SK-N-SH (cell line): ENCODE results near the gene PDE11A. TPM values are rescaled to one million over a fixed set of nuclear protein-coding genes. Genes with fewer than 3 reads are reported as not detected.
A peak's percentile ranks its signal among the peaks of the same experiment; 100 is the strongest.

ENCODE experiments used
- CTCF ChIA-PET: fragments of 300-600, 350-600 bp; formaldehyde crosslinking; extraction: SDS; loops from one replicate; lab custom pipeline; 2021; lab: Yijun Ruan, JAX
- POLR2A ChIA-PET: fragments of 350-600 bp; sonication (Branson Sonifier 250); formaldehyde crosslinking; extraction: SDS; loops from one replicate; lab custom pipeline; 2020; ENCODE audit warnings: antibody characterized with exemption, inconsistent platforms; lab: Yijun Ruan, JAX
- DNase-seq: peaks from one replicate; pipeline ENCODE4 v3.0.0; 2012
- H2AFZ ChIP-seq: fragments of 200-600 bp; sonication (generic); 2 replicates; pipeline ENCODE4 v1.8.1; 2016; ENCODE audit warnings: antibody characterized with exemption, mild to moderate bottlenecking, low read depth
- H3F3A ChIP-seq: fragments of 200-600 bp; sonication (generic); replicated peaks from 2 replicates; pipeline ENCODE3; 2016; ENCODE audit warnings: antibody characterized with exemption, mild to moderate bottlenecking; ENCODE audit not compliant: insufficient read depth
- H3K27ac ChIP-seq, 2 experiments: fragments of 200-500 bp in 1 of 2; fragments of 200-600 bp in 1 of 2; sonication (Bioruptor generic) in 1 of 2; sonication (generic), shearing (Covaris generic) in 1 of 2; 2 replicates each; pipeline versions ENCODE4 v1.5.1 to v1.6.1; 2014 to 2016; ENCODE audit warnings: low read depth in 2 of 2, inconsistent platforms in 1 of 2, low read length in 1 of 2, mild to moderate bottlenecking in 1 of 2, mixed read lengths in 1 of 2
- H3K27me3 ChIP-seq: fragments of 200-600 bp; sonication (generic), shearing (Covaris generic); 2 replicates; pipeline ENCODE4 v1.6.1; 2016; ENCODE audit warnings: mixed run types; ENCODE audit not compliant: insufficient read depth
- H3K36me3 ChIP-seq, 2 experiments: fragments of 200-500 bp in 1 of 2; fragments of 200-600 bp in 1 of 2; sonication (Bioruptor generic) in 1 of 2; sonication (generic) in 1 of 2; replicated peaks in 1 of 2; 2 replicates each; pipeline versions ENCODE3 to v1.5.1; 2014 to 2016; ENCODE audit warnings: low read length in 1 of 2, mild to moderate bottlenecking in 1 of 2; ENCODE audit not compliant: insufficient read depth in 2 of 2, control insufficient read depth in 1 of 2
- H3K4me1 ChIP-seq, 2 experiments: fragments of 200-500 bp in 1 of 2; fragments of 200-600 bp in 1 of 2; sonication (Bioruptor generic) in 1 of 2; sonication (generic), shearing (Covaris generic) in 1 of 2; 2 replicates each; pipeline versions ENCODE4 v1.5.1 to v1.6.1; 2014 to 2016; ENCODE audit warnings: low read depth in 1 of 2, low read length in 1 of 2, mixed run types in 1 of 2; ENCODE audit not compliant: insufficient read depth in 2 of 2, control insufficient read depth in 1 of 2
- H3K4me2 ChIP-seq: fragments of 200-600 bp; sonication (generic), shearing (Covaris generic); 2 replicates; pipeline ENCODE4 v1.6.1; 2017; ENCODE audit warnings: mixed run types
- H3K4me3 ChIP-seq, 2 experiments: fragments of 200-500 bp in 1 of 2; fragments of 200-600 bp in 1 of 2; sonication (Bioruptor generic) in 1 of 2; sonication (generic), shearing (Covaris generic) in 1 of 2; 2 replicates each; pipeline versions ENCODE4 v1.5.1 to v1.8.1; 2014 to 2016; ENCODE audit warnings: low read depth in 2 of 2, inconsistent platforms in 1 of 2, low read length in 1 of 2, mild to moderate bottlenecking in 1 of 2, mixed read lengths in 1 of 2, moderate library complexity in 1 of 2
- H3K79me2 ChIP-seq: fragments of 200-600 bp; sonication (generic); 2 replicates; pipeline ENCODE4 v1.8.1; 2017; ENCODE audit warnings: mild to moderate bottlenecking; ENCODE audit not compliant: insufficient read depth
- H3K9ac ChIP-seq: fragments of 200-600 bp; sonication (generic); 2 replicates; pipeline ENCODE4 v1.6.1; 2017; ENCODE audit warnings: mixed run types
- H3K9me2 ChIP-seq: fragments of 200-600 bp; sonication (generic); 2 replicates; pipeline ENCODE4 v1.6.1; 2017; ENCODE audit warnings: mixed run types
- H3K9me3 ChIP-seq: fragments of 200-600 bp; sonication (generic); 2 replicates; pipeline ENCODE4 v1.6.1; 2017; ENCODE audit warnings: mixed run types, mild to moderate bottlenecking, moderate library complexity
- H4K20me1 ChIP-seq: fragments of 200-600 bp; sonication (generic); 2 replicates; pipeline ENCODE4 v1.6.1; 2017; ENCODE audit warnings: mild to moderate bottlenecking, mixed run types; ENCODE audit not compliant: insufficient read depth
- EZH2phosphoT487 ChIP-seq: fragments of 200-600 bp; sonication (generic); IDR thresholded peaks from 2 replicates; pipeline ENCODE4 v1.6.1; 2017; ENCODE audit warnings: low read depth, mixed run types, mild to moderate bottlenecking, antibody characterized with exemption, moderate library complexity, borderline replicate concordance
- FOSL2 ChIP-seq: IDR thresholded peaks from 2 replicates; pipeline ENCODE4 v1.4.0; 2012; ENCODE audit warnings: low read depth, mild to moderate bottlenecking, moderate library complexity, borderline replicate concordance
- GATA2 ChIP-seq: sonication (generic); formaldehyde crosslinking; IDR thresholded peaks from 2 replicates; pipeline ENCODE4 v1.5.0; 2020; ENCODE audit warnings: mild to moderate bottlenecking, missing genetic modification reagents
- JUND ChIP-seq: IDR thresholded peaks from 2 replicates; pipeline ENCODE4 v1.4.0; 2012
- MXI1 ChIP-seq: IDR thresholded peaks from 2 replicates; pipeline ENCODE4 v1.6.1; 2012; ENCODE audit warnings: mild to moderate bottlenecking, low read depth, low read length, improper control_type of control experiment
- NFIC ChIP-seq: IDR thresholded peaks from 2 replicates; pipeline ENCODE4 v1.4.0; 2012; ENCODE audit warnings: borderline replicate concordance
- RFX5 ChIP-seq: IDR thresholded peaks from 2 replicates; pipeline ENCODE4 v1.6.1; 2012; ENCODE audit warnings: mild to moderate bottlenecking, improper control_type of control experiment, low read length
- SIN3A ChIP-seq: IDR thresholded peaks from 2 replicates; pipeline ENCODE4 v1.6.1; 2012; ENCODE audit warnings: low read depth, mild to moderate bottlenecking, low read length, moderate library complexity, borderline replicate concordance
- SMC3 ChIP-seq: IDR thresholded peaks from 2 replicates; pipeline ENCODE4 v1.6.1; 2012; ENCODE audit warnings: low read depth, low read length, improper control_type of control experiment
- TAF1 ChIP-seq: IDR thresholded peaks from 2 replicates; pipeline ENCODE4 v1.6.1; 2012; ENCODE audit warnings: low read depth, mild to moderate bottlenecking, low read length, moderate library complexity, borderline replicate concordance
- TCF12 ChIP-seq: IDR thresholded peaks from 2 replicates; pipeline ENCODE4 v1.4.0; 2012
- TEAD4 ChIP-seq: IDR thresholded peaks from 2 replicates; pipeline ENCODE4 v1.4.0; 2012; ENCODE audit warnings: mild to moderate bottlenecking, borderline replicate concordance; ENCODE audit not compliant: insufficient read depth
- polyA plus RNA-seq, 3 experiments: library from polyadenylated mRNA; depleted of rRNA; stranded (reverse); fragments of >200 nt; gene quantifications; 2 replicates each; pipeline ENCODE4 v1.2.3, GENCODE V29; 2012
- TF ChIP-seq, protein P1 (sequence below): IDR thresholded peaks from 2 replicates; pipeline ENCODE4; 2012
- TF ChIP-seq, protein P2 (sequence below): IDR thresholded peaks from 2 replicates; pipeline ENCODE4 v1.6.1; 2012; ENCODE audit warnings: mild to moderate bottlenecking, low read depth, low read length, moderate library complexity
- TF ChIP-seq, protein P3 (sequence below): fragments of 150-350 bp; IDR thresholded peaks from 2 replicates; pipeline ENCODE4 v1.6.1; 2017; ENCODE audit warnings: antibody characterized with exemption, low read length, low read depth, borderline replicate concordance
- TF ChIP-seq, protein P4 (sequence below): fragments of 200-600 bp; sonication (generic); IDR thresholded peaks from 2 replicates; pipeline ENCODE4 v1.6.1; 2017; ENCODE audit warnings: antibody characterized with exemption, mild to moderate bottlenecking, moderate library complexity
- TF ChIP-seq, protein P5 (sequence below): fragments of 150-350 bp; IDR thresholded peaks from 2 replicates; pipeline ENCODE4 v1.6.1; 2016; ENCODE audit warnings: mild to moderate bottlenecking, low read depth, low read length

Gene PDE11A
- polyA plus RNA-seq, 1 of the 3 experiments (the other 2 are of a cell fraction) = 0.10 TPM

DNA sequence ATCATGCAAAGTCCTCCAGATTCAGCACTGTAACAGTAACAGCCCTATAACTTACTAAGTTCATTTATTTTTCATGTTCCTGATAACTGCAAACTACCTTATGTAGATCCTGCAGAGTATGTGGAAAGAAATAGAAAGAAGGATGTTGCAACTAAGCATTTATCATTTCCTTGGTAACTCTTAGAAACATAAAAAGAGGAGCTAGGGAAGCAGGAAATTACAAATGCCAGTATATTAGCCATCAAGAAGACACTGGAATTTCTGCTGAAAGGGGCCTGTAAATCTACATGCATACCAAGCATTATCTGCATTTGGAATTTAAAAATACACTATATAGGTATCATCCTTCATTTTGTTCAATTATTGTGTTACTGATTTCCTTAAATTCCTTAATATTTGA lies 66.8 kb downstream of the PDE11A start:
- H3K36me3 ChIP-seq = no peaks in the 10 kb centered on the region
- H3F3A ChIP-seq = peaks cover 7% of the 10 kb centered on the region
- TF ChIP-seq, protein P1, sequence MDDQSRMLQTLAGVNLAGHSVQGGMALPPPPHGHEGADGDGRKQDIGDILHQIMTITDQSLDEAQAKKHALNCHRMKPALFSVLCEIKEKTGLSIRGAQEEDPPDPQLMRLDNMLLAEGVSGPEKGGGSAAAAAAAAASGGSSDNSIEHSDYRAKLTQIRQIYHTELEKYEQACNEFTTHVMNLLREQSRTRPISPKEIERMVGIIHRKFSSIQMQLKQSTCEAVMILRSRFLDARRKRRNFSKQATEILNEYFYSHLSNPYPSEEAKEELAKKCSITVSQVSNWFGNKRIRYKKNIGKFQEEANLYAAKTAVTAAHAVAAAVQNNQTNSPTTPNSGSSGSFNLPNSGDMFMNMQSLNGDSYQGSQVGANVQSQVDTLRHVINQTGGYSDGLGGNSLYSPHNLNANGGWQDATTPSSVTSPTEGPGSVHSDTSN = 0 out of 2 replicates have a peak, but pooled peaks have one; percentile 5
- no peak for TF ChIP-seq GATA2
- peak overlapping the region in 1 of 2 experiments; percentile 15; a peak in 2 of 4 replicates for H3K27ac ChIP-seq
- H3K79me2 ChIP-seq = no peaks in the 10 kb centered on the region
- H3K4me1 ChIP-seq = peaks cover 17 to 20% of the 10 kb centered on the region in 2 experiments; a peak in 3 of 4 replicates
- DNase-seq = no peak
- no peaks in the 10 kb centered on the region for H3K27me3 ChIP-seq
- H4K20me1 ChIP-seq = no peaks in the 10 kb centered on the region
- H3K9me3 ChIP-seq = no peaks in the 10 kb centered on the region
- H2AFZ ChIP-seq = no peak overlapping the region
- H3K9ac ChIP-seq = no peak overlapping the region
- H3K9me2 ChIP-seq = no peaks in the 10 kb centered on the region
- ChIA-PET POLR2A (no interaction called here), CTCF (interaction anchor here (2.2 kb wide), 1 partner anchor 22 kb away, joined by 6 read pairs; no protein-coding TSS in a partner anchor)
- no peak overlapping the region for H3K4me2 ChIP-seq
- no peak overlapping the region for H3K4me3 ChIP-seq

DNA sequence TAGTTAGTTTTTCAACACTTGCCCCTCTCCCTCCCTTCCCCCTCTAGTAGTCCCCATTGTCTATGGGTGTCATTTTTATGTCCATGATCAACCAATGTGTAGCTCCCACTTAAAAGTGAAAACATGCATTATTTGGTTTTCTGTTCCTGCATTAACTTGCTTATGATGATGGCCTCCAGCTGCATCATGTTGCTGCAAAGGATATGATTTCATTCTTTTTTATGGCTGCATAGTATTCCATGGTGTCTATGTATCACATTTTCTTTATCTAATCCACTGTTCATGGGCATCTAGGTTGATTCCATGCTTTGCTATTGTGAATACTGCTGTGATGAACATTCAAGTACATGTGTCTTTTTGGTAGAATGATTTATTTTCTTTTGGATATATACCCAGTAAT lies 70.5 kb downstream of the PDE11A start:
- no peak overlapping the region for H3K9ac ChIP-seq
- peaks cover 1 to 23% of the 10 kb centered on the region in 2 experiments; a peak in 3 of 4 replicates for H3K4me1 ChIP-seq
- H3K79me2 ChIP-seq = no peaks in the 10 kb centered on the region
- H3K27ac ChIP-seq = no peak overlapping the region
- POLR2A ChIA-PET = no interaction called here
- H3K9me2 ChIP-seq = no peaks in the 10 kb centered on the region
- TF ChIP-seq SIN3A (no peak), EZH2phosphoT487 (no peak), GATA2 (no peak), TAF1 (no peak), SMC3 (no peak), NFIC (no peak), RFX5 (no peak), TEAD4 (no peak), MXI1 (no peak), FOSL2 (no peak), TCF12 (no peak), JUND (no peak)
- TF ChIP-seq, protein P1 = no peak
- TF ChIP-seq, protein P2, sequence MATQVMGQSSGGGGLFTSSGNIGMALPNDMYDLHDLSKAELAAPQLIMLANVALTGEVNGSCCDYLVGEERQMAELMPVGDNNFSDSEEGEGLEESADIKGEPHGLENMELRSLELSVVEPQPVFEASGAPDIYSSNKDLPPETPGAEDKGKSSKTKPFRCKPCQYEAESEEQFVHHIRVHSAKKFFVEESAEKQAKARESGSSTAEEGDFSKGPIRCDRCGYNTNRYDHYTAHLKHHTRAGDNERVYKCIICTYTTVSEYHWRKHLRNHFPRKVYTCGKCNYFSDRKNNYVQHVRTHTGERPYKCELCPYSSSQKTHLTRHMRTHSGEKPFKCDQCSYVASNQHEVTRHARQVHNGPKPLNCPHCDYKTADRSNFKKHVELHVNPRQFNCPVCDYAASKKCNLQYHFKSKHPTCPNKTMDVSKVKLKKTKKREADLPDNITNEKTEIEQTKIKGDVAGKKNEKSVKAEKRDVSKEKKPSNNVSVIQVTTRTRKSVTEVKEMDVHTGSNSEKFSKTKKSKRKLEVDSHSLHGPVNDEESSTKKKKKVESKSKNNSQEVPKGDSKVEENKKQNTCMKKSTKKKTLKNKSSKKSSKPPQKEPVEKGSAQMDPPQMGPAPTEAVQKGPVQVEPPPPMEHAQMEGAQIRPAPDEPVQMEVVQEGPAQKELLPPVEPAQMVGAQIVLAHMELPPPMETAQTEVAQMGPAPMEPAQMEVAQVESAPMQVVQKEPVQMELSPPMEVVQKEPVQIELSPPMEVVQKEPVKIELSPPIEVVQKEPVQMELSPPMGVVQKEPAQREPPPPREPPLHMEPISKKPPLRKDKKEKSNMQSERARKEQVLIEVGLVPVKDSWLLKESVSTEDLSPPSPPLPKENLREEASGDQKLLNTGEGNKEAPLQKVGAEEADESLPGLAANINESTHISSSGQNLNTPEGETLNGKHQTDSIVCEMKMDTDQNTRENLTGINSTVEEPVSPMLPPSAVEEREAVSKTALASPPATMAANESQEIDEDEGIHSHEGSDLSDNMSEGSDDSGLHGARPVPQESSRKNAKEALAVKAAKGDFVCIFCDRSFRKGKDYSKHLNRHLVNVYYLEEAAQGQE = no peak
- TF ChIP-seq, protein P3, sequence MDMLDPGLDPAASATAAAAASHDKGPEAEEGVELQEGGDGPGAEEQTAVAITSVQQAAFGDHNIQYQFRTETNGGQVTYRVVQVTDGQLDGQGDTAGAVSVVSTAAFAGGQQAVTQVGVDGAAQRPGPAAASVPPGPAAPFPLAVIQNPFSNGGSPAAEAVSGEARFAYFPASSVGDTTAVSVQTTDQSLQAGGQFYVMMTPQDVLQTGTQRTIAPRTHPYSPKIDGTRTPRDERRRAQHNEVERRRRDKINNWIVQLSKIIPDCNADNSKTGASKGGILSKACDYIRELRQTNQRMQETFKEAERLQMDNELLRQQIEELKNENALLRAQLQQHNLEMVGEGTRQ = no peak
- TF ChIP-seq, protein P4, sequence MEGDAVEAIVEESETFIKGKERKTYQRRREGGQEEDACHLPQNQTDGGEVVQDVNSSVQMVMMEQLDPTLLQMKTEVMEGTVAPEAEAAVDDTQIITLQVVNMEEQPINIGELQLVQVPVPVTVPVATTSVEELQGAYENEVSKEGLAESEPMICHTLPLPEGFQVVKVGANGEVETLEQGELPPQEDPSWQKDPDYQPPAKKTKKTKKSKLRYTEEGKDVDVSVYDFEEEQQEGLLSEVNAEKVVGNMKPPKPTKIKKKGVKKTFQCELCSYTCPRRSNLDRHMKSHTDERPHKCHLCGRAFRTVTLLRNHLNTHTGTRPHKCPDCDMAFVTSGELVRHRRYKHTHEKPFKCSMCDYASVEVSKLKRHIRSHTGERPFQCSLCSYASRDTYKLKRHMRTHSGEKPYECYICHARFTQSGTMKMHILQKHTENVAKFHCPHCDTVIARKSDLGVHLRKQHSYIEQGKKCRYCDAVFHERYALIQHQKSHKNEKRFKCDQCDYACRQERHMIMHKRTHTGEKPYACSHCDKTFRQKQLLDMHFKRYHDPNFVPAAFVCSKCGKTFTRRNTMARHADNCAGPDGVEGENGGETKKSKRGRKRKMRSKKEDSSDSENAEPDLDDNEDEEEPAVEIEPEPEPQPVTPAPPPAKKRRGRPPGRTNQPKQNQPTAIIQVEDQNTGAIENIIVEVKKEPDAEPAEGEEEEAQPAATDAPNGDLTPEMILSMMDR = no peak
- TF ChIP-seq, protein P5, sequence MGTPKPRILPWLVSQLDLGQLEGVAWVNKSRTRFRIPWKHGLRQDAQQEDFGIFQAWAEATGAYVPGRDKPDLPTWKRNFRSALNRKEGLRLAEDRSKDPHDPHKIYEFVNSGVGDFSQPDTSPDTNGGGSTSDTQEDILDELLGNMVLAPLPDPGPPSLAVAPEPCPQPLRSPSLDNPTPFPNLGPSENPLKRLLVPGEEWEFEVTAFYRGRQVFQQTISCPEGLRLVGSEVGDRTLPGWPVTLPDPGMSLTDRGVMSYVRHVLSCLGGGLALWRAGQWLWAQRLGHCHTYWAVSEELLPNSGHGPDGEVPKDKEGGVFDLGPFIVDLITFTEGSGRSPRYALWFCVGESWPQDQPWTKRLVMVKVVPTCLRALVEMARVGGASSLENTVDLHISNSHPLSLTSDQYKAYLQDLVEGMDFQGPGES = no peak
- no peaks in the 10 kb centered on the region for H3K9me3 ChIP-seq
- no peak for DNase-seq
- H3K4me2 ChIP-seq = no peak overlapping the region
- H3F3A ChIP-seq = peaks cover 20% of the 10 kb centered on the region
- no peaks in the 10 kb centered on the region for H3K36me3 ChIP-seq
- no peak overlapping the region for H2AFZ ChIP-seq
- H3K27me3 ChIP-seq = no peaks in the 10 kb centered on the region
- H4K20me1 ChIP-seq = no peaks in the 10 kb centered on the region
- no peak overlapping the region for H3K4me3 ChIP-seq
- CTCF ChIA-PET = interaction anchor here (1.0 to 1.4 kb wide), 4 partner anchors 12 to 412 kb away, joined by 3 to 4 read pairs (median 4); partner anchors contain the start of gene RBM45
